Karpas-422 (cell line): Measurements from ENCODE around the gene MCAT. TPM values are rescaled to one million over a fixed set of nuclear protein-coding genes. Genes with fewer than 3 reads are reported as not detected.

Experiments used
- DNase-seq: peaks from one replicate; pipeline ENCODE4 v3.0.0-alpha.2; 2015
- H2AFZ ChIP-seq: fragments of 200-600 bp; sonication (generic); 2 replicates; pipeline ENCODE4 v1.6.1; 2014; ENCODE audit warnings: antibody characterized with exemption, low read length, mixed read lengths
- H3K27ac ChIP-seq: fragments of 200-600 bp; sonication (generic); 2 replicates; pipeline ENCODE4 v1.5.1; 2014; ENCODE audit warnings: mild to moderate bottlenecking, low read length, moderate library complexity
- H3K27me3 ChIP-seq: fragments of 200-600 bp; sonication (generic); 2 replicates; pipeline ENCODE4 v1.6.1; 2014; ENCODE audit warnings: low read length, mixed read lengths
- H3K36me3 ChIP-seq: fragments of 200-600 bp; sonication (generic); 2 replicates; pipeline ENCODE4 v1.6.1; 2014; ENCODE audit warnings: low read length, mixed read lengths; ENCODE audit not compliant: insufficient read depth
- H3K4me1 ChIP-seq: fragments of 200-600 bp; sonication (generic); 2 replicates; pipeline ENCODE4 v1.6.1; 2014; ENCODE audit warnings: mild to moderate bottlenecking, low read length, mixed read lengths
- H3K4me2 ChIP-seq: fragments of 200-600 bp; sonication (generic); 2 replicates; pipeline ENCODE4 v1.6.1; 2014; ENCODE audit warnings: low read length, low read depth, mild to moderate bottlenecking; ENCODE audit not compliant: poor library complexity, severe bottlenecking
- H3K4me3 ChIP-seq: fragments of 200-600 bp; sonication (generic); 2 replicates; pipeline ENCODE4 v1.5.1; 2014; ENCODE audit warnings: mild to moderate bottlenecking, antibody characterized with exemption, low read length, mixed read lengths
- H3K79me2 ChIP-seq: fragments of 200-600 bp; sonication (generic); 2 replicates; pipeline ENCODE4 v1.6.1; 2014; ENCODE audit warnings: mild to moderate bottlenecking, low read length, mixed read lengths
- H3K9ac ChIP-seq: fragments of 200-600 bp; sonication (generic); 2 replicates; pipeline ENCODE4 v1.6.0; 2014; ENCODE audit warnings: low read length
- H3K9me2 ChIP-seq: fragments of 200-600 bp; sonication (generic), shearing (Covaris generic); replicated peaks from 2 replicates; pipeline ENCODE4 v1.6.0; 2014; ENCODE audit warnings: mild to moderate bottlenecking, low read length, moderate library complexity; ENCODE audit not compliant: insufficient read depth
- H3K9me3 ChIP-seq: fragments of 300-700, 200-600 bp; sonication (generic); 2 replicates; pipeline ENCODE4 v1.6.1; 2014; ENCODE audit warnings: low read length, mixed read lengths
- H4K20me1 ChIP-seq: fragments of 200-600 bp; sonication (generic); 2 replicates; pipeline ENCODE4 v1.6.1; 2014; ENCODE audit warnings: mild to moderate bottlenecking, antibody characterized with exemption, low read length, low read depth; ENCODE audit not compliant: insufficient read depth
- total RNA-seq: library from RNA; depleted of rRNA; stranded (reverse); fragments of >200 nt; shearing (Covaris generic); gene quantifications from 2 replicates; pipeline ENCODE4 v1.2.3, GENCODE V29; 2014; ENCODE audit warnings: low replicate concordance; rRNA removed

The MCAT gene
- total RNA-seq, 1 experiment from 2014 or later: 15.0 TPM

DNA sequence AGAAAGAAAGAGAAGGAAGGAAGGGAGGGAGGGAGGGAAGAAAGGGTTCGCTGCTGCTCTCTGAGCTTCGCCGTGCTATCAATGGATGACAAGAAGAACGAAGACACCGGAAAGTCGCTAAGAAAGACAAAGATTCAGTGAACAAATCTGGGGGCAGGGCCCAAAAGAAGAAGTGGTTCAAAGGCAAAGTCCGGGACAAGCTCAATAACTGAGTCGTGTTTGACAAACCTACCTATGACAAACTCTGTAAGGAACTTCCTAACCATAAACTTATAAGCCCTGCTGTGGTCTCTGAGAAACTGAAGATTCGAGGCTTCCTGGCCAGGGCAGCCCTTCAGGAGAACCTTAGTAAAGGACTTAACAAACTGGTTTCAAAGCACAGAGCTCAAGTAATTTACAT is 51.1 kb downstream of the MCAT start:
- no peak overlapping the region for H2AFZ ChIP-seq
- no peak overlapping the region for H3K9ac ChIP-seq
- H3K4me2 ChIP-seq: no peak overlapping the region

DNA sequence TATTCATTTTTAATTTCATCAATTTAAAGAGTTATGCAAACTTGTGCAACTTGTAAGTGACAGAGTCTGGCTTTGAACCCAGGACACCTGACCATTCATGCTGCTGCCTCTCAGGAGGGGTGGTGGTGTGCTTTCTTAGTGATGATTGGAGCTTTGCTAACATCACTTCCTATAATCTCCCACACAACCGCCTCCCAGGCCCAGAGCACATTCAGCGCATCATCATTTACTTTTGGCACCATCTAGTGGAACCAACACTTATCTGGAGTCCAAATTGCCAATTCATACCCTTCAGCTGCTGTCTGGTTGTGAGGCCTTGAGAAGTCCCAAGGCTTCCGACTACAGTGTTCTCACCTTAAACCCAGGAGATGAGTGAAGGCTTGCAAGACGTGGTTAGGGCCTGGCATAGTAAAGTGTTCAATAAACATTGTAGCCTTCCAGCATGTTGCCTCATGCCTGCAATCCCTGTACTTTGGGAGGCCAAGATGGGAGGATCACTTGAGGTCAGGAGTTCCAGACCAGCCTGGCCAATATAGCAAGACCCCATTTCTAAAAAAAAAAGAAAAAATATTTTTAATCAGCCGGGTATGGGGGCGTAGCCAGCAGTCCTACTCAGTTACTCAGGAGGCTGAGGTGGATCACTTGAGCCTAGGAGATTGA is 52.9 kb downstream of the MCAT start:
- no peaks in the 10 kb centered on the region for H3K36me3 ChIP-seq
- H3K4me1 ChIP-seq: peaks cover 16% of the 10 kb centered on the region
- no peak overlapping the region for H3K4me2 ChIP-seq
- H2AFZ ChIP-seq: no peak overlapping the region
- H3K27ac ChIP-seq: no peak overlapping the region
- peak; percentile 87 for DNase-seq
- H3K27me3 ChIP-seq: no peaks in the 10 kb centered on the region
- no peaks in the 10 kb centered on the region for H3K9me3 ChIP-seq
- no peak overlapping the region for H3K4me3 ChIP-seq
- H3K79me2 ChIP-seq: no peaks in the 10 kb centered on the region
- no peak overlapping the region for H3K9ac ChIP-seq
- H3K9me2 ChIP-seq: no peaks in the 10 kb centered on the region
- no peaks in the 10 kb centered on the region for H4K20me1 ChIP-seq

More for the DNA sequence above, 51.1 kb downstream of the MCAT start:
- Histone ChIP-seq H3K27ac (no peak overlapping the region), H3K4me3 (no peak overlapping the region), H3K27me3 (no peaks in the 10 kb centered on the region), H4K20me1 (no peaks in the 10 kb centered on the region), H3K9me2 (no peaks in the 10 kb centered on the region), H3K9me3 (no peaks in the 10 kb centered on the region; the same call in 1 of the 2 replicates), H3K79me2 (no peaks in the 10 kb centered on the region), H3K4me1 (peaks cover 16% of the 10 kb centered on the region), H3K36me3 (no peaks in the 10 kb centered on the region)
- no peak for DNase-seq

DNA sequence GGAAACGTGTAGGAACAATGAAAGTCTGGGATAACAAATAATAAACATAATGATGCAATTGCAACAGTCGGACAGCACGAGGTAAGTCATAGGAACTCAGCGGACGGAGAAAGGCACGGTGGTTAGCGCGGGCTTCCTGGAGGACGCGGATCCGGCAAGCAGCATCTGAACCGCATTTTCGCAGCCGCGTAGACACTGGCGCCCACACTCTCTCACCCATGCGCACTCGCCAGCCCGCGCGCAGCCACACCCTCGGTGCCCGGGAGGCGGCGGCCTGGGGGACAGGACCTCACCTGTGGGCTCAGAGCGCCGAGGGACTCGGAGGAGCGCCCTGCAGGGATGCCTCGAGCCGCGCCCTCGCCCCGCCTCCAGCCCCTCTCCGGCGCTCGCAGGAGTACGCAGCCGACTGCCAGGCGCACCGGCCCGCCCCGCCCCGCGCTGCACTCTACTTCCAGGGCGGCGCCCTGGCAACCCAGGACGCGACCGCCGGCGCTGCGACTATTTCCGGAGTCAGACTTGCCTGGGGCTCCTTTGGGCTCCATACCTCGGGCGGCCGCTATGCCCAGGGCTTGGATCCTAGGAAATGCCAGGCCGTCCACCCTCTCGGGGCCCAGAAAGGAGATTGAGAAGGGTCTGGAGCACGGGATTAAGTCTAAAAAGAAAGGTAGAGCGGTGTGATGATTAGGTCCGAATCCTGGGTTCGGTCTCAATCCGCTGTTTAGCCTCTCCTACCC is 54.0 kb downstream of the MCAT start, which contains the start of gene TTLL1:
Gene TTLL1 (minus strand): TSS at position 408 of the 734 bp plus-strand sequence. CDS start 13,805 bp downstream, outside the sequence.
- Histone ChIP-seq H3K36me3 (no peaks in the 10 kb centered on the region), H3K4me2 (peak within 1 kb of the TSS; percentile 94), H3K9me2 (no peaks in the 10 kb centered on the region), H3K27ac (no peak within 1 kb of the TSS), H3K27me3 (no peaks in the 10 kb centered on the region), H3K9me3 (no peaks in the 10 kb centered on the region), H3K79me2 (no peaks in the 10 kb centered on the region), H2AFZ (peak within 1 kb of the TSS; percentile 99), H3K9ac (peak within 1 kb of the TSS; percentile 69), H3K4me1 (peaks cover 11% of the 10 kb centered on the region), H4K20me1 (no peaks in the 10 kb centered on the region), H3K4me3 (peak within 1 kb of the TSS; percentile 78)
- peak; percentile 95 for DNase-seq

DNA sequence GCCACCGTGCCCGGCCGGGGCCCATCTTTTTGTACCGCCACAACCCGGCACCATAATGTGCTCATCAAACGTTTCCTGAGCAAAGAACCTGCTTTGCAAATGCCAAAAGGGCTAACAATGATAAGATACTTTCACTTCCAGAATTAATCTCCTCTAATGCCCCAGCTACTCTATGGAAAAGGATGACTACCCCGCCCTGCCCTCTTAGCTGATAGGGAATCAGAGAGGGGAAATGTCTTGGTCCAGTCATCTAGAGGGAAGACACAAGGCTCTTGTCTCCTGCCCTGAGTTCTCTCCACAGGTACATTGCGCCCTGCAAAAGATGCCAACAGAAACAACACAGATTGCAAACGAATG is 54.6 kb downstream of the MCAT start:
- peak overlapping the region; percentile 69 for H3K9ac ChIP-seq
- H3K27me3 ChIP-seq: no peaks in the 10 kb centered on the region
- no peaks in the 10 kb centered on the region for H3K36me3 ChIP-seq
- peak overlapping the region; percentile 78 for H3K4me3 ChIP-seq
- H4K20me1 ChIP-seq: no peaks in the 10 kb centered on the region
- H3K79me2 ChIP-seq: no peaks in the 10 kb centered on the region
- H2AFZ ChIP-seq: peak overlapping the region; percentile 88
- no peaks in the 10 kb centered on the region for H3K9me2 ChIP-seq
- no peak for DNase-seq
- H3K27ac ChIP-seq: no peak overlapping the region
- no peaks in the 10 kb centered on the region for H3K9me3 ChIP-seq
- H3K4me1 ChIP-seq: peaks cover 6% of the 10 kb centered on the region
- peak overlapping the region; percentile 94 for H3K4me2 ChIP-seq

DNA sequence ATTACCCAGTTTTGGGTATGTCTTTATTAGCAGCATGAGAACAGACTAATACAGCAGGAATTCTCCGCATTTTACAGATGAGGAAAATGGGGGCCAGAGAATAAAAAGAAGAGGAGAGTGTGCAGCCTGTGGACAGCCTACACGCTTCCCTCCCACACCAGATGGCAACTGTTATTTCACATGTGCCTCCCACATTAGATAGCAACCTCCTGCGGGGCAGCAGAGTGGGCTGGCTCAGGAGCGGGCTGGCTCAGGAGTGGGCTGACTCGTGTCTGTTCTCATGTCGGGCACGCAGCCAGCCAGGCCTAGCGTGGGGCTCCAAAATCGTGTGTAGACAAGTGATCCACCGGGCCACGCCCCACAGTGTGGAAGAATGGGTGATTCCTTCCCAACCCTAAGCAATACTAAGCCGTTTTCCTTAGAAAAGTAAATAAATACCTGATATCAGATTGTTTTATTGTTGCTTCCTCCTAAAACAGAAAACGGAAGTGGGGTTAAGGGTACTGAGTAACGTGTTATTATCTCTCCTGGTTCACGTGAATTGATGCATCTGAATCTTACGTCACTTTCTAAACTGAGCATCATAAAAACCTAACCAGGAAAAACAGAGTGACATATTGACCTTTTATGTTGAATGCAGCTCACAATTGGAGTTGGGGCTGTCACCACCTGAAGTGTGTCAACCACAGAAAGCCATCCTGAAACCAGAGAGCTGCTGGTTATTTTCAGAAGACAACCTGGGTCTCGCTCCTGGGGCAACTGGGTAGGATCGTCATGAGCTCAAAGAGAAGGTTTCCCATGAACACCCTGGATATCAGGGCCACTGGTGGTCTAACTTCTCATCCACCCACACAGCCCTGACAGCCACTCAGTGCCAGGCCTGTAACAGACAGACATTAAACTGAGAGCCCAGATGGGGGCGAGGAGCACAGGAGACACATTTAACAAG is 57.3 kb downstream of the MCAT start:
- no peak for DNase-seq
- Histone ChIP-seq H3K4me3 (no peak overlapping the region), H3K27ac (no peak overlapping the region), H3K4me2 (no peak overlapping the region), H3K79me2 (no peaks in the 10 kb centered on the region), H4K20me1 (no peaks in the 10 kb centered on the region), H3K9me2 (no peaks in the 10 kb centered on the region), H3K9me3 (no peaks in the 10 kb centered on the region), H3K27me3 (no peaks in the 10 kb centered on the region), H2AFZ (no peak overlapping the region), H3K9ac (no peak overlapping the region), H3K36me3 (no peaks in the 10 kb centered on the region), H3K4me1 (peaks cover 6% of the 10 kb centered on the region)

Other genes starting within 250 kb of the MCAT start
- gene PACSIN2, start 128.2 kb downstream of the MCAT start, total RNA-seq: 8.3 and 10.9 TPM in 2 replicates
- gene TTLL1, start 54.0 kb downstream of the MCAT start, total RNA-seq: 0.97 and 1.1 TPM in 2 replicates
- gene BIK, start 32.6 kb downstream of the MCAT start, total RNA-seq: 0.71 TPM in 1 of 2 replicates, not detected in the other
- gene TSPO, start 8.2 kb upstream of the MCAT start, total RNA-seq: 0.54 and 3.8 TPM in 2 replicates
- 31.2 and 53.0 TPM in 2 replicates for gene TTLL12, start 43.7 kb upstream of the MCAT start, total RNA-seq
- gene SCUBE1, start 200.0 kb upstream of the MCAT start, total RNA-seq: not detected in 2 replicates